MM.1S (cell line): Measurements from ENCODE around the gene TMTC2.

Experiments
- DNase-seq: peaks from one replicate; pipeline ENCODE4 v3.0.0-alpha.2; 2015
- H2AFZ ChIP-seq: fragments of 300-600 bp; sonication (generic); 2 replicates; pipeline ENCODE4 v1.6.0; 2016; ENCODE audit warnings: antibody characterized with exemption, low read length
- H3F3A ChIP-seq: fragments of 300-600 bp; sonication (generic); 2 replicates; pipeline ENCODE4 v1.6.1; 2016; ENCODE audit warnings: mild to moderate bottlenecking, antibody characterized with exemption, low read length, moderate library complexity, mixed read lengths; ENCODE audit not compliant: insufficient read depth
- H3K27ac ChIP-seq: fragments of 300-600 bp; sonication (generic); 2 replicates; pipeline ENCODE4 v1.5.1; 2016; ENCODE audit warnings: mild to moderate bottlenecking, low read length
- H3K27me3 ChIP-seq: fragments of 300-600 bp; sonication (generic); replicated peaks from 2 replicates; pipeline ENCODE4 v1.6.0; 2016; ENCODE audit warnings: low read length; ENCODE audit not compliant: insufficient read depth
- H3K36me3 ChIP-seq: fragments of 300-600 bp; sonication (generic); replicated peaks from 2 replicates; pipeline ENCODE4 v1.6.1; 2016; ENCODE audit warnings: mild to moderate bottlenecking, low read length, mixed read lengths; ENCODE audit not compliant: insufficient read depth
- H3K4me1 ChIP-seq: fragments of 300-600 bp; sonication (generic); 2 replicates; pipeline ENCODE4 v1.6.1; 2016; ENCODE audit warnings: low read length, mixed read lengths
- H3K4me2 ChIP-seq: fragments of 300-600 bp; sonication (generic); 2 replicates; pipeline ENCODE4 v1.6.0; 2016; ENCODE audit warnings: low read depth, low read length
- H3K4me3 ChIP-seq: fragments of 300-600 bp; sonication (generic); 2 replicates; pipeline ENCODE4 v1.5.1; 2016; ENCODE audit warnings: low read length, mixed read lengths
- H3K79me2 ChIP-seq: fragments of 300-600 bp; sonication (generic); 2 replicates; pipeline ENCODE4 v1.6.1; 2016; ENCODE audit warnings: mixed run types, low read length, mixed read lengths
- H3K9ac ChIP-seq: fragments of 300-600 bp; sonication (generic); 2 replicates; pipeline ENCODE4 v1.6.1; 2016; ENCODE audit warnings: low read length, mixed read lengths
- H3K9me2 ChIP-seq: fragments of 300-600 bp; sonication (generic); replicated peaks from 2 replicates; pipeline ENCODE4 v1.6.1; 2016; ENCODE audit warnings: mild to moderate bottlenecking, low read length, mixed read lengths; ENCODE audit not compliant: insufficient read depth
- H3K9me3 ChIP-seq: fragments of 300-600 bp; sonication (generic); replicated peaks from 2 replicates; pipeline ENCODE4 v1.6.1; 2016; ENCODE audit warnings: mild to moderate bottlenecking, low read length, mixed read lengths; ENCODE audit not compliant: insufficient read depth
- H4K20me1 ChIP-seq: fragments of 300-600 bp; sonication (generic); 2 replicates; pipeline ENCODE4 v1.6.1; 2016; ENCODE audit warnings: mild to moderate bottlenecking, low read length, moderate library complexity, mixed read lengths; ENCODE audit not compliant: insufficient read depth
- EZH2 ChIP-seq: fragments of 300-600 bp; sonication (generic); optimal IDR thresholded peaks from 2 replicates; pipeline ENCODE3; 2017; ENCODE audit warnings: low read depth, mild to moderate bottlenecking, antibody characterized with exemption, low read length, mixed read lengths
- EZH2phosphoT487 ChIP-seq: fragments of 300-600 bp; sonication (generic); IDR thresholded peaks from 2 replicates; pipeline ENCODE4 v1.6.1; 2018; ENCODE audit warnings: antibody characterized with exemption, low read length
- TF ChIP-seq, protein P1 (sequence below): fragments of 300-600 bp; sonication (generic); IDR thresholded peaks from 2 replicates; pipeline ENCODE4 v1.5.1; 2016; ENCODE audit warnings: antibody characterized with exemption, low read length, mixed read lengths

Gene TMTC2

DNA sequence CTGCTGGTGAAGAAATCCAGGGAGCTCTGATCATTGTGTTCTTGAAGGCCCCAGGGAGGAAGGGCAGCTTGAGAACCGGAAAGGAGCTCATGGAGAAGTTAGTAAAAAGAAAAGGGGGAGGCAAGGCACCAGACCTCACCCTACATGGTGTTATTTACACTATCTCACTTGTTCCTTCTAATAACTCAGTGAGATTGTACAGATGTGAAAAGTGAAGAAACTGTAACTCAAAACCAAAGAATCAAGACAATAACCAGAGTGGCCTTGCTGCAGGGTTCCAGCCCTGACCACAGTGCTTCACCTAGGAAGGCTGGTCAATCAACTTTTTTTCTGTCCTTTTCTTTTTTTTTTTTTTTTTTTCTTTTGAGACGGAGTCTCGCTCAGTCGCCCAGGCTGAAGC is 353.6 kb downstream of the TMTC2 start:
- Histone ChIP-seq H3K79me2 (no peaks in the 10 kb centered on the region), H3K4me2 (no peak overlapping the region), H3K36me3 (no peaks in the 10 kb centered on the region), H3K4me1 (no peaks in the 10 kb centered on the region), H3K9me3 (no peaks in the 10 kb centered on the region), H4K20me1 (no peaks in the 10 kb centered on the region), H3K9me2 (no peaks in the 10 kb centered on the region), H3K4me3 (no peak overlapping the region), H3K9ac (no peak overlapping the region), H3K27ac (no peak overlapping the region), H2AFZ (no peak overlapping the region), H3F3A (no peaks in the 10 kb centered on the region), H3K27me3 (no peaks in the 10 kb centered on the region)
- DNase-seq: no peak
- TF ChIP-seq EZH2phosphoT487 (no peak), EZH2 (no peak)
- TF ChIP-seq, protein P1, sequence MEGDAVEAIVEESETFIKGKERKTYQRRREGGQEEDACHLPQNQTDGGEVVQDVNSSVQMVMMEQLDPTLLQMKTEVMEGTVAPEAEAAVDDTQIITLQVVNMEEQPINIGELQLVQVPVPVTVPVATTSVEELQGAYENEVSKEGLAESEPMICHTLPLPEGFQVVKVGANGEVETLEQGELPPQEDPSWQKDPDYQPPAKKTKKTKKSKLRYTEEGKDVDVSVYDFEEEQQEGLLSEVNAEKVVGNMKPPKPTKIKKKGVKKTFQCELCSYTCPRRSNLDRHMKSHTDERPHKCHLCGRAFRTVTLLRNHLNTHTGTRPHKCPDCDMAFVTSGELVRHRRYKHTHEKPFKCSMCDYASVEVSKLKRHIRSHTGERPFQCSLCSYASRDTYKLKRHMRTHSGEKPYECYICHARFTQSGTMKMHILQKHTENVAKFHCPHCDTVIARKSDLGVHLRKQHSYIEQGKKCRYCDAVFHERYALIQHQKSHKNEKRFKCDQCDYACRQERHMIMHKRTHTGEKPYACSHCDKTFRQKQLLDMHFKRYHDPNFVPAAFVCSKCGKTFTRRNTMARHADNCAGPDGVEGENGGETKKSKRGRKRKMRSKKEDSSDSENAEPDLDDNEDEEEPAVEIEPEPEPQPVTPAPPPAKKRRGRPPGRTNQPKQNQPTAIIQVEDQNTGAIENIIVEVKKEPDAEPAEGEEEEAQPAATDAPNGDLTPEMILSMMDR: no peak

DNA sequence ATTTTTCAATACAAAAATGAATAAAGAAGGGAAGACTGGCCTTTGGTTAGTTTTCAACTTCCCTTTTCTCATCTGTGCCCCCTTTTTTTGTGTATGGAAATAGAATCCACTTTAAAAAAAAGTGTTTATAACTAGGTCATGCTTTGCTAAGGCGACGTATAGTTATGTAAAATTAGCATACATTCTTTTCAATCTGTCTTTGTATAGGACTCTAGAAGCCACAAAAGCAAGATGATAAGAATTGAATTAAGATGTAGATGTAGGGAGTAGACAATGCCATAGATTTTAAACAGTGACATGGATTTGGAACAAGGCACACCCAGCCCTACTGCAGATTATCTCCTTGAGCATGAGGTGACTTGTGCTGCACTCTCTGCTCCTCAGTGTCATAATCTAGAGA is 354.3 kb downstream of the TMTC2 start:
- Histone ChIP-seq H3K4me1 (no peaks in the 10 kb centered on the region), H3K9me2 (no peaks in the 10 kb centered on the region), H2AFZ (no peak overlapping the region), H4K20me1 (no peaks in the 10 kb centered on the region), H3F3A (no peaks in the 10 kb centered on the region), H3K9me3 (no peaks in the 10 kb centered on the region), H3K4me3 (no peak overlapping the region), H3K27ac (no peak overlapping the region), H3K27me3 (no peaks in the 10 kb centered on the region), H3K36me3 (no peaks in the 10 kb centered on the region), H3K79me2 (no peaks in the 10 kb centered on the region), H3K9ac (no peak overlapping the region), H3K4me2 (no peak overlapping the region)
- TF ChIP-seq, protein P1: no peak
- no peak for DNase-seq

DNA sequence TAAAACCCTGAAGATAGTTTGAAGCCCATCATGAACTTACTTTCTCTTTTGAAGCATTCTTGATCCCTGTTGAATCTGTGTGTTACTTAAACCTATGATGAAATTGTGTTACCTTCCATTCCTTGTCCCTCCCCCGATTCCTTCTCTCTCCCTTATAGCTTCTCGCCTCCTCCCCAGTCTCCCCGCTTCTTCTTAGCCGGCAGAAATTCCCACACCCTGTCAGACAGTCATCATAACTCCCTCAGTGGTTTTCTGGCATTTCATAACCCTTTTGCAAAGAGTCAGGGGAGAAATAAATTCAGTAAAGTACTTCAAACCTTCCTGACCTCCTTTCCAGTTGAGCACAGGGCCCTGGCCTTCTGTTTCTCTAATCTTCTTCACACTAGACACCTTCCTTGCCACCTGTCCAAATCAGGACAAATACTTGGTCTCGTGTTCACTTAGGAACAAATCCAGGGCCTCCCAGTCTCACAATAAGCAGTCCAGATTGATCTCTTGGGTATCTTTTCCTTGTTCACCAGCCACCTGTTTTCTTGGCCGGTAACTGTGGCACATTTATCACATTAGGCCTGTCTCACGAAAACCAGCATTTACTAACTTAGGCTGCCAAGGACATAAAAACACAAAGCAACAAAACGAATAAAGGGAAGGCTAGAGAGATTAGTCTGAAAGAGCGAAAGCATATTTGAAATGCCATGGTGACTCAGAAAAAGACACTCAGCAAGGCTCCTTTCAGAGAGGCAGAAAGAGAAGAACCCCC is 355.9 kb downstream of the TMTC2 start:
- Histone ChIP-seq H4K20me1 (no peaks in the 10 kb centered on the region), H3K79me2 (no peaks in the 10 kb centered on the region), H3K27me3 (no peaks in the 10 kb centered on the region), H3K9me2 (no peaks in the 10 kb centered on the region), H3K4me3 (no peak overlapping the region), H3K9me3 (no peaks in the 10 kb centered on the region), H3K36me3 (no peaks in the 10 kb centered on the region), H3F3A (no peaks in the 10 kb centered on the region), H2AFZ (no peak overlapping the region), H3K9ac (no peak overlapping the region), H3K4me2 (no peak overlapping the region), H3K4me1 (no peaks in the 10 kb centered on the region), H3K27ac (no peak overlapping the region)
- TF ChIP-seq EZH2 (no peak), EZH2phosphoT487 (no peak)
- TF ChIP-seq, protein P1: no peak
- no peak for DNase-seq
